ENCODE results near the gene SEMA4A. TPM values are rescaled to one million over a fixed set of nuclear protein-coding genes. Genes with fewer than 3 reads are reported as not detected.

SEMA4A gene
- total and polyA plus RNA-seq, 3 donors from 2014 or later: 4.8 to 8.0 (median 7.7) TPM

GRCh38 chr1:156164125-156164831 is 10.9 kb downstream of the SEMA4A start:
- no peaks in the 10 kb centered on the region for H3K27me3 ChIP-seq
- DNase-seq: no peak
- TF ChIP-seq POLR2A (IDR thresholded peaks at IDR 0.05): no peak
- no peak for TF ChIP-seq CTCF (IDR thresholded peaks at IDR 0.05)
- no peaks in the 10 kb centered on the region for H3K9me3 ChIP-seq
- no peaks in the 10 kb centered on the region for H3K36me3 ChIP-seq (ENCODE audit: low read depth, missing control alignments)
- peaks cover 16% of the 10 kb centered on the region for H3K4me1 ChIP-seq
- intact Hi-C loops (cut with DNase I; ENCODE audit: low total_unique reads): no loop called here
- WGBS, 2 donors: 73 to 80% methylated on average over 6 of the region's 6 CpGs
- no peak overlapping the region for H3K4me3 ChIP-seq
- no peak overlapping the region for H3K27ac ChIP-seq

GRCh38 chr1:156165083-156165482 is 11.7 kb downstream of the SEMA4A start:
- no peak for DNase-seq
- no peaks in the 10 kb centered on the region for H3K36me3 ChIP-seq (ENCODE audit: low read depth, missing control alignments)
- WGBS, 2 donors: 59 to 83% methylated on average over 2 of the region's 2 CpGs
- H3K9me3 ChIP-seq: no peaks in the 10 kb centered on the region
- TF ChIP-seq CTCF (IDR thresholded peaks at IDR 0.05) (no peak), POLR2A (IDR thresholded peaks at IDR 0.05) (no peak)
- H3K4me1 ChIP-seq: peaks cover 16% of the 10 kb centered on the region
- no peak overlapping the region for H3K4me3 ChIP-seq
- no peaks in the 10 kb centered on the region for H3K27me3 ChIP-seq
- H3K27ac ChIP-seq: no peak overlapping the region
- intact Hi-C loops (cut with DNase I; ENCODE audit: low total_unique reads): no loop called here

- TF ChIP-seq CTCF (IDR thresholded peaks at IDR 0.05) (no peak), POLR2A (IDR thresholded peaks at IDR 0.05) (no peak)
- no peaks in the 10 kb centered on the region for H3K27me3 ChIP-seq
- intact Hi-C loops (cut with DNase I; ENCODE audit: low total_unique reads): no loop called here
- H3K4me1 ChIP-seq: peaks cover 4% of the 10 kb centered on the region
- no peaks in the 10 kb centered on the region for H3K36me3 ChIP-seq (ENCODE audit: low read depth, missing control alignments)
- no peak for DNase-seq
- 83 to 87% methylated on average over 5 of the region's 5 CpGs for WGBS, 2 donors
- H3K27ac ChIP-seq: no peak overlapping the region
- H3K4me3 ChIP-seq: no peak overlapping the region
- no peaks in the 10 kb centered on the region for H3K9me3 ChIP-seq
These were observed 14.2 kb downstream of the SEMA4A start for GRCh38 chr1:156167536-156167935.

GRCh38 chr1:156172696-156173470 is 19.5 kb downstream of the SEMA4A start:
- TF ChIP-seq POLR2A (IDR thresholded peaks at IDR 0.05): no peak
- no peak for TF ChIP-seq CTCF (IDR thresholded peaks at IDR 0.05)
- no peaks in the 10 kb centered on the region for H3K4me1 ChIP-seq
- H3K27ac ChIP-seq: no peak overlapping the region
- no peak overlapping the region for H3K4me3 ChIP-seq
- no peaks in the 10 kb centered on the region for H3K27me3 ChIP-seq
- no peaks in the 10 kb centered on the region for H3K36me3 ChIP-seq (ENCODE audit: low read depth, missing control alignments)
- no peak for DNase-seq
- 82% methylated on average over 8 to 9 of the region's 9 CpGs for WGBS, 2 donors
- H3K9me3 ChIP-seq: no peaks in the 10 kb centered on the region
- intact Hi-C loops (cut with DNase I; ENCODE audit: low total_unique reads): no loop called here
